RWPE2 (cell line): ENCODE results near the gene ATP5MC3.

Experiments
- ATAC-seq: fragments of 200-7000 bp; cut with Tn5 transposase; 3 replicates; pipeline ENCODE4 v1.9.1; 2021; ENCODE audit warnings: low read depth
- DNase-seq: peaks from one replicate; pipeline ENCODE4 v3.0.0-alpha.2; 2020; ENCODE audit warnings: low spot score
- H3K27ac ChIP-seq: fragments of 450-650 bp; 2 replicates; pipeline ENCODE4 v1.5.1; 2017; ENCODE audit warnings: mild to moderate bottlenecking; ENCODE audit not compliant: poor library complexity, severe bottlenecking
- H3K27me3 ChIP-seq: fragments of 250-450 bp; sonication (Bioruptor Pico); 2 replicates; pipeline ENCODE4 v1.5.1; 2021; ENCODE audit warnings: mild to moderate bottlenecking, moderate library complexity; ENCODE audit not compliant: insufficient read depth, poor library complexity, severe bottlenecking
- H3K36me3 ChIP-seq: fragments of 250-450 bp; sonication (Bioruptor Pico); 2 replicates; pipeline ENCODE4 v1.5.1; 2020; ENCODE audit warnings: low read depth, mild to moderate bottlenecking, moderate library complexity
- H3K4me1 ChIP-seq: fragments of 250-450 bp; sonication (Bioruptor Pico); 2 replicates; pipeline ENCODE4 v1.5.1; 2021; ENCODE audit warnings: mild to moderate bottlenecking, moderate library complexity; ENCODE audit not compliant: insufficient read depth, poor library complexity, severe bottlenecking
- H3K4me3 ChIP-seq: fragments of 250-450 bp; sonication (Bioruptor Pico); 2 replicates; pipeline ENCODE4 v1.5.1; 2021; ENCODE audit warnings: mild to moderate bottlenecking, moderate library complexity; ENCODE audit not compliant: severe bottlenecking
- H3K9me3 ChIP-seq: fragments of 250-450 bp; sonication (Bioruptor Pico); 2 replicates; pipeline ENCODE4 v1.5.1; 2021; ENCODE audit warnings: mild to moderate bottlenecking, moderate library complexity; ENCODE audit not compliant: severe bottlenecking
- TF ChIP-seq, protein P1 (sequence below): fragments of 450-650 bp; IDR thresholded peaks from one replicate; pipeline ENCODE4 v1.5.1; 2017; ENCODE audit warnings: mild to moderate bottlenecking, moderate library complexity; ENCODE audit not compliant: poor library complexity, severe bottlenecking

Gene ATP5MC3

DNA sequence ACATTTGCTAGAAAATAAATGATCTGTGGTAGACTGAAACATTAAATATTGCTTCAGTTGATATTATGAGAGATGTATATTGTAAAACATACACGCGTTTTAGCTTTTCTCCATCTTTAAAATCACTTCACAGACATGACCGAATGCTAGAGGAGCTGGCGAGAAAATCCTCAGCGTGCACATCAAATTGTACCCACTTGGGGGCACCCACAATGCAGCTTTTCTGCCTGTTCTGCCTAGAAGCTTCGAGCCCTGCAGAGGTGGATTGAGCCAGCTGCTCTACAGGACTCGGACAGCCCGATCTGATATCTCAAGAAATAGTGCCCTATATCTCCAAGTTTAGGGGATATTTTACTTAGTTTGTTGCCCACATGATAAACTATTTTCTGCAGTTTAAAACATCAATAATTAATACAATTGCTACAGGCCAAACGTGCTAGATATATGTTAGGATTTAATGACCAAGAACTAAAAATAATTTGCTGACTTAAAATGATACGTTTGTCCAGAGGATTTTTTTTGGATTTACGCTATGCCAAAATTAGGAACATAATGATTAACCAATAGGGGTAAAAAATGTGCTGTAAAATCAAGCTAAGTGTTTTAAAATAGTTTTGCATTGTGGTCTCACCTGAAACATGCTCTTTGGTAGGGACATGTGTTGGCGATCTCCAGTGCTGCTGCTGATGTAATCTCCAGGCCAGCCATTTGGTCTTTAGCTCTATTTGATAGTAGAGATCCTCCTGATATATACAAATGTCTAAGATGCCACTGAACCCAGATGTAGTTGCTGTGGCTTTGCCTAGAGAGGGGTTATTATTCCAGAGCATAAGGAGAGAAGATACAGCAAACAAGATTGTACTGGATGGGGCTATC lies 22.3 kb upstream of the ATP5MC3 start:
- TF ChIP-seq, protein P1, sequence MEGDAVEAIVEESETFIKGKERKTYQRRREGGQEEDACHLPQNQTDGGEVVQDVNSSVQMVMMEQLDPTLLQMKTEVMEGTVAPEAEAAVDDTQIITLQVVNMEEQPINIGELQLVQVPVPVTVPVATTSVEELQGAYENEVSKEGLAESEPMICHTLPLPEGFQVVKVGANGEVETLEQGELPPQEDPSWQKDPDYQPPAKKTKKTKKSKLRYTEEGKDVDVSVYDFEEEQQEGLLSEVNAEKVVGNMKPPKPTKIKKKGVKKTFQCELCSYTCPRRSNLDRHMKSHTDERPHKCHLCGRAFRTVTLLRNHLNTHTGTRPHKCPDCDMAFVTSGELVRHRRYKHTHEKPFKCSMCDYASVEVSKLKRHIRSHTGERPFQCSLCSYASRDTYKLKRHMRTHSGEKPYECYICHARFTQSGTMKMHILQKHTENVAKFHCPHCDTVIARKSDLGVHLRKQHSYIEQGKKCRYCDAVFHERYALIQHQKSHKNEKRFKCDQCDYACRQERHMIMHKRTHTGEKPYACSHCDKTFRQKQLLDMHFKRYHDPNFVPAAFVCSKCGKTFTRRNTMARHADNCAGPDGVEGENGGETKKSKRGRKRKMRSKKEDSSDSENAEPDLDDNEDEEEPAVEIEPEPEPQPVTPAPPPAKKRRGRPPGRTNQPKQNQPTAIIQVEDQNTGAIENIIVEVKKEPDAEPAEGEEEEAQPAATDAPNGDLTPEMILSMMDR = peak; percentile 80
- Histone ChIP-seq H3K27me3 (no peaks in the 10 kb centered on the region), H3K27ac (no peak overlapping the region), H3K4me1 (no peaks in the 10 kb centered on the region), H3K36me3 (no peaks in the 10 kb centered on the region), H3K9me3 (no peaks in the 10 kb centered on the region), H3K4me3 (no peak overlapping the region)
- ATAC-seq (peak; percentile 96), DNase-seq (no peak)

DNA sequence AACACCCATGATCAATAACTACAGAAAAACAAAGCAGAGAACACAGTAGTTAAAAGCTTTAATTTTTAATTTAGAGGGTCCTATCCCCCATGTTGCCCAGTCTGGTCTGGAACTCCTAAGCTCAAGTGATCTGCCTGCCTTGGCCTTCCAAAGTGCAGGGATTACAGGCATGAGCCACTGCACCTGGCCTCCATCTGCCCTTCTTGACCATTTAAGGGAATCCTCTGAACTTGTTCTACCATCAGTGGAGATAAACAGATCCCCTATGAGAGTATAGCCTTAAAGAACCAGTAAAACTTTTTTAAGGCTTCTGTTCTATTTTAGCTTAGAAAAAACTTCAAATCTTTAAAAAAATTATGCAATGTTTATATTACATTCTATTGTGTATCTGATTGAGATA lies 13.5 kb upstream of the ATP5MC3 start:
- TF ChIP-seq, protein P1 = no peak
- H3K36me3 ChIP-seq = no peaks in the 10 kb centered on the region
- H3K27ac ChIP-seq = no peak overlapping the region
- no peak overlapping the region for H3K4me3 ChIP-seq
- no peak for DNase-seq
- no peak for ATAC-seq
- no peaks in the 10 kb centered on the region for H3K27me3 ChIP-seq
- H3K4me1 ChIP-seq = no peaks in the 10 kb centered on the region
- H3K9me3 ChIP-seq = no peaks in the 10 kb centered on the region

DNA sequence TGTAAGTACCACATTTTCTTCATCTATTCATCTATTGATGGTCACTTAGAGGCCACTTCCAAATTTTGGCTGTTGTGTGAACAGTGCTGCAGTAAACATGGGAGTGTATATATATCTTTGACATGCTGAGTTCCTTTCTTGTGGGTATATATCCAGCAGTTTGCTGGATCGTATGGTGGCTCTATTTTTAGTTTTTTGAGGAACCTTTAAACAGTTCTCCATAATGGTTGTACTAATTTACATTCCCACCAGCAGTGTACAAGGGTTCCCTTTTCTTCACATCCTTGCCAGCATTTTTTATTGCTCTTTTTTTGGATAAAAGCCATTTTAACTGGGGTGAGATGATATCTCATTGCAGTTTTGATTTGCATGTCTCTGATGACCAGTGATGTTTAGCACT lies 7.3 kb upstream of the ATP5MC3 start:
- no peak for ATAC-seq
- Histone ChIP-seq H3K27me3 (no peaks in the 10 kb centered on the region), H3K9me3 (no peaks in the 10 kb centered on the region), H3K4me3 (no peak overlapping the region), H3K36me3 (no peaks in the 10 kb centered on the region), H3K4me1 (no peaks in the 10 kb centered on the region), H3K27ac (no peak overlapping the region)
- TF ChIP-seq, protein P1 = no peak
- DNase-seq = no peak

DNA sequence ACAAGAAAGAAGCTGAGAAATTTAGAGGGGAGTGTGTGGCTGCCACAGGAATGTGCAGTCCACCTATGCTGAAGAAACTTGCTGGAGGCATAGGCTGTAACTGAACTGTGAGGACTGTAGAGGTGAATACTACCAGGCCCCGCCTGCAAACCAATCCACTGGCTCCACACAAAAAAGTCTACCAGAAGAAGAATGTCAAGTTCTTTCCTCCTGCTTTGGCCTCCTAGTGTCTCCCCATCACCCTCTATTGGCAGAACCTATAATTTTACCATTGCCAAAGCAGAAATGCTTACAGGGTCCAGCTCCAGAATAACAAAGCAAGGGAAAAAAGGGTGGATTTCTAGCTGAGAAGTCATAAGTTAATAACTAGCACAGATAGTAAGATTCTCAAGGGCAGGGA lies 5.9 kb upstream of the ATP5MC3 start:
- Histone ChIP-seq H3K9me3 (no peaks in the 10 kb centered on the region), H3K4me1 (no peaks in the 10 kb centered on the region), H3K27me3 (no peaks in the 10 kb centered on the region), H3K36me3 (no peaks in the 10 kb centered on the region), H3K27ac (no peak overlapping the region), H3K4me3 (no peak overlapping the region)
- DNase-seq (no peak), ATAC-seq (peak; percentile 58)
- TF ChIP-seq, protein P1 = peak; percentile 45

DNA sequence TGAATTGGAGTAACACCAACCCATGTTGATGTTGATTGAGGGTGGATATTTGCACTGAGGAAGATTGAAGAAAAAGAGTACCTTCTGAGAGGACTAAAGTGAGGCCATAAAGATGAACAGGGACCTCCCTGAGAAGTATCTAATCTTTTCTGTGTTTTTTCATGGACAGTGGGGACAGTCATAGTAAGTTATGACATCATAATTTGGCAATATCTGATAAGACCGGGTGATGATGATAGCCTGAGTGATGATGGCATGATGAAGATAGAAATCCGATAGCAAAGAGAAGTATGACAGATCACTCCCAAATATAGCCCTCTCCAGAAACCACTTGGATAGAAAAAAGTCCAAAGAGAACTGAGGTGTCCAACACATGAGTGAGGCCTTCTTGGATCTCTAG lies 2.2 kb upstream of the ATP5MC3 start:
- no peak for DNase-seq
- Histone ChIP-seq H3K4me1 (no peaks in the 10 kb centered on the region), H3K27me3 (no peaks in the 10 kb centered on the region), H3K9me3 (no peaks in the 10 kb centered on the region), H3K4me3 (no peak overlapping the region), H3K27ac (no peak overlapping the region), H3K36me3 (peaks cover 21% of the 10 kb centered on the region)
- no peak for ATAC-seq
- TF ChIP-seq, protein P1 = no peak
